A549 (cell line): ENCODE measurements around the gene SORL1.

Source experiments
- CBX8 ChIP-seq: fragments of 200-600 bp; sonication (generic); IDR thresholded peaks from 2 replicates; pipeline ENCODE4 v1.6.1; 2016
- CEBPB ChIP-seq, 2 experiments: fragments of >200 bp in 1 of 2; sonication (Bioruptor Twin) in 1 of 2; formaldehyde crosslinking in 1 of 2; IDR thresholded peaks; 2 replicates each; pipeline ENCODE4 v1.6.1; 2012 to 2016
- EHMT2 ChIP-seq: fragments of 200-600 bp; sonication (generic); IDR thresholded peaks from 2 replicates; pipeline ENCODE4 v1.6.1; 2016; ENCODE audit warnings: antibody characterized with exemption, low read depth, mild to moderate bottlenecking, moderate library complexity
- ESRRA ChIP-seq: fragments of 150-350 bp; IDR thresholded peaks from 2 replicates; pipeline ENCODE4 v1.6.1; 2014; ENCODE audit warnings: mild to moderate bottlenecking, low read length, borderline replicate concordance
- HDAC2 ChIP-seq: fragments of 200-600 bp; sonication (generic); IDR thresholded peaks from 2 replicates; pipeline ENCODE4 v1.6.1; 2016
- KDM1A ChIP-seq: fragments of 200-600 bp; sonication (generic); IDR thresholded peaks from 2 replicates; pipeline ENCODE4 v1.6.1; 2016; ENCODE audit warnings: low read depth, mild to moderate bottlenecking
- NFE2L2 ChIP-seq: fragments of 150-350 bp; conservative IDR thresholded peaks from 2 replicates; pipeline ENCODE4 v1.6.1; 2014; ENCODE audit warnings: low read length
- POLR2A ChIP-seq: IDR thresholded peaks from 2 replicates; pipeline ENCODE4 v1.6.1; 2012; ENCODE audit warnings: mild to moderate bottlenecking, low read length
- RAD21 ChIP-seq, 2 experiments: fragments of >200 bp in 1 of 2; sonication (Bioruptor Twin) in 1 of 2; formaldehyde crosslinking in 1 of 2; IDR thresholded peaks in 1 of 2; conservative IDR thresholded peaks in 1 of 2; 2 replicates in 1 of 2; 3 replicates in 1 of 2; pipeline ENCODE4 v1.6.1; 2012 to 2018; ENCODE audit warnings: inconsistent platforms in 1 of 2
- SREBF2 ChIP-seq: fragments of 450-650 bp; IDR thresholded peaks from 2 replicates; pipeline ENCODE4 v1.6.1; 2014; ENCODE audit warnings: mild to moderate bottlenecking, moderate library complexity
- TF ChIP-seq, protein P1 (sequence below): fragments of 250-450 bp; sonication (Bioruptor Pico); IDR thresholded peaks from 2 replicates; pipeline ENCODE4 v1.5.0; 2021; ENCODE audit warnings: mild to moderate bottlenecking, moderate library complexity, borderline replicate concordance
- TF ChIP-seq, protein P2 (sequence below): fragments of >200 bp; sonication (Bioruptor Twin); formaldehyde crosslinking; IDR thresholded peaks from 3 replicates; pipeline ENCODE4 v1.5.1; 2016
- TF ChIP-seq, protein P3 (sequence below): fragments of 200-600 bp; sonication (generic); IDR thresholded peaks from 2 replicates; pipeline ENCODE4 v1.6.1; 2016; ENCODE audit warnings: antibody characterized with exemption, mild to moderate bottlenecking, moderate library complexity

DNA sequence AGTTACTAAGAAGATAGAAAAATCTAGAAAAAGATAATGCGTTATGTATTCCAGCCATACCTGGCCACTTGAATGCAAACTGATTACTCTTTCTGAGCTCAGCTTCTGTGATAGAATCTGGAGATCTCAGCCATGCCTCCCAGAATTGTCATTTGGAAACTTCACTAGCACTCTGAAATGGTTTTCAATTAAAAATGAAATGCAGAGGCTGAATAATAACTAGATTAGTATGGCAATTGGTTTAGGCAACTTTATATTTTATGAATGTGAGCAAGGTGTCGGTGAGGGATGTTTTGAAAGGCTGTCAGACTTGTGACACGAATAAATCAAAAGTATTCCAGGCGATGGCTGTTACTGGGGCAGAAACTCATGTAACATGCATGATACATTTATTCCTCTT lies 129.5 kb downstream of the SORL1 start:
- TF ChIP-seq, protein P1, sequence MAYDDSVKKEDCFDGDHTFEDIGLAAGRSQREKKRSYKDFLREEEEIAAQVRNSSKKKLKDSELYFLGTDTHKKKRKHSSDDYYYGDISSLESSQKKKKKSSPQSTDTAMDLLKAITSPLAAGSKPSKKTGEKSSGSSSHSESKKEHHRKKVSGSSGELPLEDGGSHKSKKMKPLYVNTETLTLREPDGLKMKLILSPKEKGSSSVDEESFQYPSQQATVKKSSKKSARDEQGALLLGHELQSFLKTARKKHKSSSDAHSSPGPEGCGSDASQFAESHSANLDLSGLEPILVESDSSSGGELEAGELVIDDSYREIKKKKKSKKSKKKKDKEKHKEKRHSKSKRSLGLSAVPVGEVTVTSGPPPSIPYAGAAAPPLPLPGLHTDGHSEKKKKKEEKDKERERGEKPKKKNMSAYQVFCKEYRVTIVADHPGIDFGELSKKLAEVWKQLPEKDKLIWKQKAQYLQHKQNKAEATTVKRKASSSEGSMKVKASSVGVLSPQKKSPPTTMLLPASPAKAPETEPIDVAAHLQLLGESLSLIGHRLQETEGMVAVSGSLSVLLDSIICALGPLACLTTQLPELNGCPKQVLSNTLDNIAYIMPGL (CRISPR knock-in tag), result no peak
- no peak for TF ChIP-seq CBX8
- TF ChIP-seq, protein P2, sequence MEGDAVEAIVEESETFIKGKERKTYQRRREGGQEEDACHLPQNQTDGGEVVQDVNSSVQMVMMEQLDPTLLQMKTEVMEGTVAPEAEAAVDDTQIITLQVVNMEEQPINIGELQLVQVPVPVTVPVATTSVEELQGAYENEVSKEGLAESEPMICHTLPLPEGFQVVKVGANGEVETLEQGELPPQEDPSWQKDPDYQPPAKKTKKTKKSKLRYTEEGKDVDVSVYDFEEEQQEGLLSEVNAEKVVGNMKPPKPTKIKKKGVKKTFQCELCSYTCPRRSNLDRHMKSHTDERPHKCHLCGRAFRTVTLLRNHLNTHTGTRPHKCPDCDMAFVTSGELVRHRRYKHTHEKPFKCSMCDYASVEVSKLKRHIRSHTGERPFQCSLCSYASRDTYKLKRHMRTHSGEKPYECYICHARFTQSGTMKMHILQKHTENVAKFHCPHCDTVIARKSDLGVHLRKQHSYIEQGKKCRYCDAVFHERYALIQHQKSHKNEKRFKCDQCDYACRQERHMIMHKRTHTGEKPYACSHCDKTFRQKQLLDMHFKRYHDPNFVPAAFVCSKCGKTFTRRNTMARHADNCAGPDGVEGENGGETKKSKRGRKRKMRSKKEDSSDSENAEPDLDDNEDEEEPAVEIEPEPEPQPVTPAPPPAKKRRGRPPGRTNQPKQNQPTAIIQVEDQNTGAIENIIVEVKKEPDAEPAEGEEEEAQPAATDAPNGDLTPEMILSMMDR, result no peak
- no peak for TF ChIP-seq ESRRA
- no peak for TF ChIP-seq SREBF2
- TF ChIP-seq CEBPB (IDR thresholded peaks at IDR 0.05), result no peak
- TF ChIP-seq EHMT2, result no peak
- TF ChIP-seq, protein P3, sequence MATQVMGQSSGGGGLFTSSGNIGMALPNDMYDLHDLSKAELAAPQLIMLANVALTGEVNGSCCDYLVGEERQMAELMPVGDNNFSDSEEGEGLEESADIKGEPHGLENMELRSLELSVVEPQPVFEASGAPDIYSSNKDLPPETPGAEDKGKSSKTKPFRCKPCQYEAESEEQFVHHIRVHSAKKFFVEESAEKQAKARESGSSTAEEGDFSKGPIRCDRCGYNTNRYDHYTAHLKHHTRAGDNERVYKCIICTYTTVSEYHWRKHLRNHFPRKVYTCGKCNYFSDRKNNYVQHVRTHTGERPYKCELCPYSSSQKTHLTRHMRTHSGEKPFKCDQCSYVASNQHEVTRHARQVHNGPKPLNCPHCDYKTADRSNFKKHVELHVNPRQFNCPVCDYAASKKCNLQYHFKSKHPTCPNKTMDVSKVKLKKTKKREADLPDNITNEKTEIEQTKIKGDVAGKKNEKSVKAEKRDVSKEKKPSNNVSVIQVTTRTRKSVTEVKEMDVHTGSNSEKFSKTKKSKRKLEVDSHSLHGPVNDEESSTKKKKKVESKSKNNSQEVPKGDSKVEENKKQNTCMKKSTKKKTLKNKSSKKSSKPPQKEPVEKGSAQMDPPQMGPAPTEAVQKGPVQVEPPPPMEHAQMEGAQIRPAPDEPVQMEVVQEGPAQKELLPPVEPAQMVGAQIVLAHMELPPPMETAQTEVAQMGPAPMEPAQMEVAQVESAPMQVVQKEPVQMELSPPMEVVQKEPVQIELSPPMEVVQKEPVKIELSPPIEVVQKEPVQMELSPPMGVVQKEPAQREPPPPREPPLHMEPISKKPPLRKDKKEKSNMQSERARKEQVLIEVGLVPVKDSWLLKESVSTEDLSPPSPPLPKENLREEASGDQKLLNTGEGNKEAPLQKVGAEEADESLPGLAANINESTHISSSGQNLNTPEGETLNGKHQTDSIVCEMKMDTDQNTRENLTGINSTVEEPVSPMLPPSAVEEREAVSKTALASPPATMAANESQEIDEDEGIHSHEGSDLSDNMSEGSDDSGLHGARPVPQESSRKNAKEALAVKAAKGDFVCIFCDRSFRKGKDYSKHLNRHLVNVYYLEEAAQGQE, result no peak
- no peak for TF ChIP-seq HDAC2
- no peak for TF ChIP-seq POLR2A
- no peak for TF ChIP-seq KDM1A
- no peak for TF ChIP-seq NFE2L2
- no peak for TF ChIP-seq RAD21 (conservative IDR thresholded peaks at IDR 0.05 in 1 of 2, IDR thresholded peaks at IDR 0.05 in 1 of 2)
